A549 treated with AZD2906 at 1 μM for 4 hours (cell line): ENCODE measurements around the gene GLUL. TPM values are rescaled to one million over a fixed set of nuclear protein-coding genes. Genes with fewer than 3 reads are reported as not detected.

ENCODE experiments used
- total RNA-seq: library from RNA; stranded (reverse); fragments of 200-300 nt; extraction: Qiagen RNA extraction; gene quantifications from 5 replicates; pipeline ENCODE4 v1.2.3, GENCODE V29; 2022

Gene GLUL
- 21.1 to 29.1 TPM (median 27.0 TPM) in 5 replicates for total RNA-seq

GRCh38 chr1:182391362-182392049 lies at the start of gene GLUL:
Gene GLUL, minus strand, starts transcription at chr1:182391790. Its CDS starts 3,053 bp downstream, at chr1:182388737.

GRCh38 chr1:182400567-182400966 lies 9.0 kb upstream of the GLUL start, which contains the start of gene TEDDM1:
Gene TEDDM1, minus strand, starts transcription at chr1:182400667. Its CDS starts 182 bp downstream, at chr1:182400485.

Other genes starting within 250 kb of the GLUL start
- gene TEDDM1, start 8.9 kb upstream of the GLUL start, total RNA-seq: not detected in 5 replicates
- gene RGSL1, start 58.4 kb upstream of the GLUL start, total RNA-seq: not detected in 5 replicates
- 1.4 to 2.0 TPM (median 1.7 TPM) in 5 replicates for gene RNASEL, start 197.5 kb upstream of the GLUL start, total RNA-seq
- 0.16 to 0.28 TPM (median 0.22 TPM) in 5 replicates for gene RGS16, start 212.6 kb upstream of the GLUL start, total RNA-seq